ENCODE measurements around the gene OR2C3.
A peak's percentile ranks its signal among the peaks of the same experiment; 100 is the strongest.
"Not testable (repeated sequence)": the region's sequence is repeated elsewhere in the genome, so short reads cannot be mapped to it uniquely, and the experiment has no call there.

OR2C3 gene

GRCh38 chr1:247518613-247518891 is 17.7 kb downstream of the OR2C3 start:
- DNase-seq (ENCODE audit: low read depth in 2 of 2, low spot score in 1 of 2) = no peak

- DNase-seq (ENCODE audit: low read depth in 2 of 2, low spot score in 1 of 2) = no peak
Measured at GRCh38 chr1:247517795-247518612, 18.2 kb downstream of the OR2C3 start.

- no peak for DNase-seq (ENCODE audit: low read depth in 2 of 2, low spot score in 1 of 2)
Measured at GRCh38 chr1:247506831-247507230, 29.4 kb downstream of the OR2C3 start.

- DNase-seq (ENCODE audit: low read depth in 2 of 2, low spot score in 1 of 2) = no peak
Measured at GRCh38 chr1:247500865-247501264, 35.4 kb downstream of the OR2C3 start.

GRCh38 chr1:247496581-247497285 is 39.5 kb downstream of the OR2C3 start:
- DNase-seq (ENCODE audit: low read depth in 2 of 2, low spot score in 1 of 2) = no peak

- DNase-seq (ENCODE audit: low read depth in 2 of 2, low spot score in 1 of 2) = no peak
Measured at GRCh38 chr1:247494767-247495166, 41.5 kb downstream of the OR2C3 start.

GRCh38 chr1:247493106-247493505 is 43.1 kb downstream of the OR2C3 start:
- no peak for DNase-seq (ENCODE audit: low read depth in 2 of 2, low spot score in 1 of 2)

- DNase-seq (ENCODE audit: low read depth in 2 of 2, low spot score in 1 of 2) = no peak
Measured at GRCh38 chr1:247491328-247491727, 44.9 kb downstream of the OR2C3 start.

GRCh38 chr1:247487057-247487456 is 49.2 kb downstream of the OR2C3 start:
- DNase-seq (ENCODE audit: low read depth in 2 of 2, low spot score in 1 of 2) = peak in 1 of 2 donors; percentile 11

- DNase-seq (ENCODE audit: low read depth in 2 of 2, low spot score in 1 of 2) = no peak
Measured at GRCh38 chr1:247482747-247483146, 53.5 kb downstream of the OR2C3 start.

GRCh38 chr1:247476328-247477058 is 59.7 kb downstream of the OR2C3 start:
- DNase-seq (ENCODE audit: low read depth in 2 of 2, low spot score in 1 of 2) = not testable (repeated sequence)

- DNase-seq (ENCODE audit: low read depth in 2 of 2, low spot score in 1 of 2) = no peak
Measured at GRCh38 chr1:247475793-247476192, 60.4 kb downstream of the OR2C3 start.
